ENCODE results near the gene DDX47. TPM values are rescaled to one million over a fixed set of nuclear protein-coding genes. Genes with fewer than 3 reads are reported as not detected.
"Not testable (repeated sequence)": the region's sequence is repeated elsewhere in the genome, so short reads cannot be mapped to it uniquely, and the experiment has no call there.

DDX47 gene
- polyA plus RNA-seq, 1 experiment, result 47.9 TPM

DNA sequence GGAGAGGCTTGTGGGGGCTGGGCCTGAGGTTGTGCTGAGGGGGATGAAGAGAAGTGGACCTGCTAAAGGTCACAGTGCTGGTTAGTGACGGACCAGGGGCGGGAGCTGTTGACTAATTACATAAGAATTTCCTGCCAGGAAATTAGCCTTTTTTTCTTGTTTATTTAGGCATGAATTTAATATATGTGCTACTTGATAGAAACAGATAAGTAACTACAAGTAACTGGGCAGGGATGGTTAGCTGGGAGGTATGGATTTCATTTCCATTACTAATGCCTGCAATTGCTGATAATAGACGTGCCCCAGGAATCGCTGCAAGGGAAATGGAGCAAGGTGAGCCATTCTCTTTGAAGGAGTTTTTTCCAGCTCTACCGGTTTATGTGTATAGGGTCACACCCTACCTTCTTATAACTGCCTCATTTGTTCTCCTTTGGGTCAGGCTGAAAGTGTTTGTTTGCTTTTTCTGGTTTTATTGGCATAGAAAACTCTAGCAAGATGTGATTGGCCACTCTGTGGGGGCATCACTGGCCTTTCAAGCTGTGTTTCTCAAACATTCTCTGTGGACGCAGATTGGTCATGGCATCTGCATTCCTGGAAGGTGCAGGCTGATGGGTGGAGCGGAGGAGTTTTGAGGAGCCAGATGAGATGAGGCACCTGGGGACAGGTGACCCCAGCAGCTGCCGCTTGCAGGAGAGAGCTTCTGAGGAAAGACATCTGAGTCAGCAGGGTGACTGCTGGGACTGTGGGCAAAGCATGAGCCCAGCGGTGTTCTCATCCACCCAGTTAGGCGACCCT lies 59.2 kb downstream of the DDX47 start:
- TF ChIP-seq, protein P1, sequence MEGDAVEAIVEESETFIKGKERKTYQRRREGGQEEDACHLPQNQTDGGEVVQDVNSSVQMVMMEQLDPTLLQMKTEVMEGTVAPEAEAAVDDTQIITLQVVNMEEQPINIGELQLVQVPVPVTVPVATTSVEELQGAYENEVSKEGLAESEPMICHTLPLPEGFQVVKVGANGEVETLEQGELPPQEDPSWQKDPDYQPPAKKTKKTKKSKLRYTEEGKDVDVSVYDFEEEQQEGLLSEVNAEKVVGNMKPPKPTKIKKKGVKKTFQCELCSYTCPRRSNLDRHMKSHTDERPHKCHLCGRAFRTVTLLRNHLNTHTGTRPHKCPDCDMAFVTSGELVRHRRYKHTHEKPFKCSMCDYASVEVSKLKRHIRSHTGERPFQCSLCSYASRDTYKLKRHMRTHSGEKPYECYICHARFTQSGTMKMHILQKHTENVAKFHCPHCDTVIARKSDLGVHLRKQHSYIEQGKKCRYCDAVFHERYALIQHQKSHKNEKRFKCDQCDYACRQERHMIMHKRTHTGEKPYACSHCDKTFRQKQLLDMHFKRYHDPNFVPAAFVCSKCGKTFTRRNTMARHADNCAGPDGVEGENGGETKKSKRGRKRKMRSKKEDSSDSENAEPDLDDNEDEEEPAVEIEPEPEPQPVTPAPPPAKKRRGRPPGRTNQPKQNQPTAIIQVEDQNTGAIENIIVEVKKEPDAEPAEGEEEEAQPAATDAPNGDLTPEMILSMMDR (IDR thresholded peaks at IDR 0.05; ENCODE audit: insufficient read depth, low read depth, low read length), result no peak
- DNase-seq (ENCODE audit: low read depth), result peak; percentile 70
- Histone ChIP-seq H3K36me3 (ENCODE audit: control insufficient read depth, insufficient read depth, low read length) (no peaks in the 10 kb centered on the region), H3K4me3 (ENCODE audit: low read depth, low read length) (no peak overlapping the region), H3K27me3 (ENCODE audit: control insufficient read depth, insufficient read depth, low read length) (no peaks in the 10 kb centered on the region)
- ChIA-PET POLR2A (interaction anchor here (1.5 kb wide), 1 partner anchor 19 kb away, joined by 8 read pairs; the partner anchor contains the start of gene GPRC5A), CTCF (interaction anchor here (0.7 to 1.8 kb wide), 5 partner anchors 19 to 922 kb away, joined by 3 to 6 read pairs (median 4); partner anchors contain the start of gene GPRC5A)

DNA sequence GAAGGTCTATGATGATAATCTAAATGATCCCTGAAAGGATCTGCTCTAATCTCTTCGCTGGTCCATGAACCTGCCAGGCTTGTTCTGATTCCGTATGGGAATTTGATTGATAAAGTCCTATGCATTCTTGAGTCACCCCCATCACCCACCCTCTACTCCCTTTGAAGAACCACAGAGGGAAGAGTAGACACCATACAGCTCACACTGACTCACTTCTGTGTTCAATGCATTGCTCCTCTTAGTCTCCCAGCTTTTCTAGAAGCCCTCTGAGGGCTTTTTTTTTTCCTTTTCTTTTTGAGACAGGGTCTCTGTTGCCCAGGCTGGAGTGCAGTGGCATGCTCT lies 59.8 kb downstream of the DDX47 start:
- DNase-seq (ENCODE audit: low read depth), result no peak
- Histone ChIP-seq H3K36me3 (ENCODE audit: control insufficient read depth, insufficient read depth, low read length) (no peaks in the 10 kb centered on the region), H3K4me3 (ENCODE audit: low read depth, low read length) (no peak overlapping the region), H3K27me3 (ENCODE audit: control insufficient read depth, insufficient read depth, low read length) (no peaks in the 10 kb centered on the region)
- POLR2A ChIA-PET, result interaction anchor here (1.5 kb wide), 1 partner anchor 18 kb away, joined by 8 read pairs; the partner anchor contains the start of gene GPRC5A
- CTCF ChIA-PET, result interaction anchor here (0.7 to 1.8 kb wide), 3 partner anchors 36 to 923 kb away, joined by 4 to 6 read pairs (median 5); no protein-coding TSS in a partner anchor
- TF ChIP-seq, protein P1 (IDR thresholded peaks at IDR 0.05; ENCODE audit: insufficient read depth, low read depth, low read length), result no peak

DNA sequence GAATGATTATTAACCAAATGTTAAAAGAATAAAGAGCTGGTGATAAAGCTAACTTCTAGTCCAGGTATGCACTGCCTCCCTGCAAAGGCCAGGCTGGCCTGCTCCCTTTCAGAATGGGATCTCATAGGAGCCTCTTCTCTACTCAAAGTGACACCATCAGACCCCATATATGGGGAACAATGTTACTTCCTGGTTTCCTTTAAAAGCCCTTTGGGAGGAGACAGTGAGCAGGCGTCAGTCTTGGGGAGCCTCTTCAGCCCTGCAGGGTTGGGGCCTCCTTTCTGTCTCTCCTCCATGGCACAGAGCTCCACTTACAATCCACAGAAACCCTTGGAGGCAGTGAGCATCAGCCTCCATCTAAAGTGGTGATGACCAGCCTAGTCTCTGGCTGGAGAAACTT lies 60.9 kb downstream of the DDX47 start:
- TF ChIP-seq, protein P1 (IDR thresholded peaks at IDR 0.05; ENCODE audit: insufficient read depth, low read depth, low read length), result no peak
- DNase-seq (ENCODE audit: low read depth), result no peak
- ChIA-PET POLR2A (no interaction called here), CTCF (interaction anchor here (0.5 to 0.8 kb wide), 2 partner anchors 27 to 336 kb away, joined by 3 to 5 read pairs; no protein-coding TSS in a partner anchor)
- Histone ChIP-seq H3K36me3 (ENCODE audit: control insufficient read depth, insufficient read depth, low read length) (no peaks in the 10 kb centered on the region), H3K27me3 (ENCODE audit: control insufficient read depth, insufficient read depth, low read length) (no peaks in the 10 kb centered on the region), H3K4me3 (ENCODE audit: low read depth, low read length) (no peak overlapping the region)

DNA sequence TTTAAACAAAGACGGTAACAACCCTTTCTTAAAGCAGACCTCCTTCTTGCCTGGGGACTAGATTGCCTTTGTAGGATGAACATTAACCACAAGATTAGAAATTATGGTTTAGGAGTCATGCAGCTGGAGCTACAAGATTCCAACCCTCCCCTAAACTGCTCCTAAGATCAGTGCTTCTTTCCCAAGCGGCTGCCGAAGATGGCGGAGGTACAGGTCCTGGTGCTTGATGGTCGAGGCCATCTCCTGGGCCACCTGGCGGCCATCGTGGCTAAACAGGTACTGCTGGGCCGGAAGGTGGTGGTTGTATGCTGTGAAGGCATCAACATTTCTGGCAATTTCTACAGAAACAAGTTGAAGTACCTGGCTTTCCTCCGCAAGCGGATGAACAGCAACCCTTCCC lies 62.2 kb downstream of the DDX47 start:
- H3K27me3 ChIP-seq (ENCODE audit: control insufficient read depth, insufficient read depth, low read length); H3K4me3 ChIP-seq (ENCODE audit: low read depth, low read length); DNase-seq (ENCODE audit: low read depth); H3K36me3 ChIP-seq (ENCODE audit: control insufficient read depth, insufficient read depth, low read length); POLR2A ChIA-PET: not testable (repeated sequence)
- CTCF ChIA-PET, result interaction anchor here (1.2 kb wide), 1 partner anchor 86 kb away, joined by 3 read pairs; no protein-coding TSS in a partner anchor

DNA sequence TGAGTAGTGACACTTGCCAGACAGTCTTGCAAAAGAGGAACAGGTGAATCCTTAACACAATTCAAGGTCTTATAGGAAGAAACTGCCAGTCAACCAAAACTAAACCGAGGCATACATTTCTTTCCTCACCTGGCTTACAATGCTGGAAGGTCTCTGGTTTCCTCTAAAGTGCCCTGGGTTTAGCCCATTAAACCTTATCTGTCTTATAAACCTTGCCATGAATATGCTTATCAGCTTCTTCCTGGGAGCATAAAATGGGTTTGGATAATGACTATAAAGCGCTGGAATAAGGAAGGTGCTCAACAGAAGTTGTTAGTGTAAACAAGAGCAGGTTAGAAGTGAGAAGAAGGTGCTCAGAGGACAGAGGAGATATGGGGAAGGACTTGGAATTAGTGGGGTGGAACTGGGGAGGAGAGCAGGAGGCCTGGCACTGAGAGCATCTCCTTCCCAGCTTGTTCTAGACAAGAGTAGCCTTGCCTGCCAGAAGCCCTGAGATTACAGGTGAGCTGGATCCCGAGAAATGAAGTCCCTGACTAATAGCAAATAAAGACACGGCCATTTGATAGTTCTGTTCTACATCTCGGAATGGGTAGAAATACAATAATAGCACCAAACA lies 64.1 kb downstream of the DDX47 start:
- POLR2A ChIA-PET, result interaction anchor here (0.6 to 0.7 kb wide), 2 partner anchors 14 to 39 kb away, joined by 5 to 10 read pairs; no protein-coding TSS in a partner anchor
- no peak for DNase-seq (ENCODE audit: low read depth)
- no peak overlapping the region for H3K4me3 ChIP-seq (ENCODE audit: low read depth, low read length)
- TF ChIP-seq, protein P1 (IDR thresholded peaks at IDR 0.05; ENCODE audit: insufficient read depth, low read depth, low read length), result no peak
- H3K36me3 ChIP-seq (ENCODE audit: control insufficient read depth, insufficient read depth, low read length), result no peaks in the 10 kb centered on the region
- CTCF ChIA-PET, result interaction anchor here (0.9 to 1.4 kb wide), 3 partner anchors 10 to 58 kb away, joined by 3 to 4 read pairs (median 3); no protein-coding TSS in a partner anchor
- no peaks in the 10 kb centered on the region for H3K27me3 ChIP-seq (ENCODE audit: control insufficient read depth, insufficient read depth, low read length)
